OCI-LY3 (cell line): ENCODE results near the gene ACOT9.

ENCODE experiments used
- H2AFZ ChIP-seq: fragments of 200-600, 300-600 bp; shearing (Covaris generic); 2 replicates; pipeline ENCODE4 v1.6.0; 2014; ENCODE audit warnings: antibody characterized with exemption, low read depth, low read length
- H3K27ac ChIP-seq: fragments of 200-600, 300-600 bp; sonication (generic); 2 replicates; pipeline ENCODE4 v1.5.1; 2014; ENCODE audit warnings: mild to moderate bottlenecking, low read length, moderate library complexity, mixed read lengths
- H3K27me3 ChIP-seq: fragments of 200-600, 300-600 bp; sonication (generic); 2 replicates; pipeline ENCODE4 v1.6.1; 2014; ENCODE audit warnings: low read depth, low read length, mixed read lengths
- H3K36me3 ChIP-seq: fragments of 200-600, 300-600 bp; sonication (generic); replicated peaks from 2 replicates; pipeline ENCODE3; 2014; ENCODE audit warnings: low read depth, low read length, mixed read lengths
- H3K4me1 ChIP-seq: fragments of 300-600, 200-600 bp; sonication (generic); 2 replicates; pipeline ENCODE4 v1.6.1; 2014; ENCODE audit warnings: low read length, mixed read lengths
- H3K4me2 ChIP-seq: fragments of 200-600, 300-600 bp; sonication (generic); 2 replicates; pipeline ENCODE4 v1.6.1; 2014; ENCODE audit warnings: low read length, mixed read lengths
- H3K4me3 ChIP-seq: fragments of 300-600, 200-600 bp; sonication (generic); 2 replicates; pipeline ENCODE4 v1.5.1; 2014; ENCODE audit warnings: antibody characterized with exemption, mild to moderate bottlenecking, low read length, moderate library complexity
- H3K79me2 ChIP-seq: fragments of 300-600, 200-600 bp; shearing (Covaris generic); 2 replicates; pipeline ENCODE4 v1.6.1; 2014; ENCODE audit warnings: mild to moderate bottlenecking, low read length, mixed read lengths
- H3K9ac ChIP-seq: fragments of 300-600, 200-600 bp; shearing (Covaris generic); 2 replicates; pipeline ENCODE4 v1.6.0; 2014; ENCODE audit warnings: mild to moderate bottlenecking, low read length, moderate library complexity
- H3K9me3 ChIP-seq: fragments of 200-600, 300-600 bp; shearing (Covaris generic); 2 replicates; pipeline ENCODE4 v1.6.1; 2014; ENCODE audit warnings: low read length, mixed read lengths; ENCODE audit not compliant: insufficient read depth
- H4K20me1 ChIP-seq: fragments of 200-600, 300-600 bp; sonication (generic); 2 replicates; pipeline ENCODE4 v1.6.1; 2016; ENCODE audit warnings: low read length, mixed read lengths; ENCODE audit not compliant: insufficient read depth
- EZH2phosphoT487 ChIP-seq: fragments of 200-600 bp; shearing (Covaris generic); IDR thresholded peaks from 2 replicates; pipeline ENCODE4 v1.6.1; 2018; ENCODE audit warnings: antibody characterized with exemption, mixed run types, low read depth
- TF ChIP-seq, protein P1 (sequence below): fragments of 200-600, 300-600 bp; sonication (generic); IDR thresholded peaks from 2 replicates; pipeline ENCODE4 v1.5.1; 2014; ENCODE audit warnings: antibody characterized with exemption, low read length, low read depth

The ACOT9 gene

DNA sequence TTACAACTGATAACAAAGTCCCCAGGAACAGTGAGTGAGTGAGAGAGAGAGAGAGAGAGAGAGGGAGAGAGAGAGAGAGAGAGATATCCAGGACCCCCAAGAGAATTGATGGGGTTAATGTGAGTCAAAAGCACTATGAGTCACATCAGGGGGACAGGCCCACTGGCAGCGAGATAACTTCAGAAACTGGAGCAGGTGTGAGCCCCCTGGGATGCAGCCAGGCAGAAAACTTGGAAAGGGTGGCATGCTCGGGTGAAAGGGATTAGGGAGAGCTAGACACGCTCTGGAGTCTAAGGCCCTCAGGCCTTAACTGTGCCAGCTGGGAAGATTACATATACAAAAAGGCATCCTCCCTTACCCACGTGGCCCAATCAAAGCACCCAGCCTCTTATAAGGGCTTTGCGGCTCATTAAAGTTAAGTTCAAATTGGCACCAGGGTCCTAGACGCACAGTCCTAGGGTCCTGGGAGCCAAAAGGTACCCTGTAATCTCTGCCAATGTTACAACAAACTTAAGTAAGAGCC lies 841 bp downstream of the ACOT9 start:
- H3K4me1 ChIP-seq: peaks cover 15% of the 10 kb centered on the region
- peak overlapping the region; percentile 96 for H3K4me3 ChIP-seq
- H3K9me3 ChIP-seq: no peaks in the 10 kb centered on the region
- no peak overlapping the region for H2AFZ ChIP-seq
- TF ChIP-seq, protein P1, sequence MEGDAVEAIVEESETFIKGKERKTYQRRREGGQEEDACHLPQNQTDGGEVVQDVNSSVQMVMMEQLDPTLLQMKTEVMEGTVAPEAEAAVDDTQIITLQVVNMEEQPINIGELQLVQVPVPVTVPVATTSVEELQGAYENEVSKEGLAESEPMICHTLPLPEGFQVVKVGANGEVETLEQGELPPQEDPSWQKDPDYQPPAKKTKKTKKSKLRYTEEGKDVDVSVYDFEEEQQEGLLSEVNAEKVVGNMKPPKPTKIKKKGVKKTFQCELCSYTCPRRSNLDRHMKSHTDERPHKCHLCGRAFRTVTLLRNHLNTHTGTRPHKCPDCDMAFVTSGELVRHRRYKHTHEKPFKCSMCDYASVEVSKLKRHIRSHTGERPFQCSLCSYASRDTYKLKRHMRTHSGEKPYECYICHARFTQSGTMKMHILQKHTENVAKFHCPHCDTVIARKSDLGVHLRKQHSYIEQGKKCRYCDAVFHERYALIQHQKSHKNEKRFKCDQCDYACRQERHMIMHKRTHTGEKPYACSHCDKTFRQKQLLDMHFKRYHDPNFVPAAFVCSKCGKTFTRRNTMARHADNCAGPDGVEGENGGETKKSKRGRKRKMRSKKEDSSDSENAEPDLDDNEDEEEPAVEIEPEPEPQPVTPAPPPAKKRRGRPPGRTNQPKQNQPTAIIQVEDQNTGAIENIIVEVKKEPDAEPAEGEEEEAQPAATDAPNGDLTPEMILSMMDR: no peak
- TF ChIP-seq EZH2phosphoT487: no peak
- peaks cover 52% of the 10 kb centered on the region for H3K79me2 ChIP-seq
- no peaks in the 10 kb centered on the region for H3K36me3 ChIP-seq
- H3K9ac ChIP-seq: peak overlapping the region; percentile 76
- peak overlapping the region; percentile 77 for H3K4me2 ChIP-seq
- H4K20me1 ChIP-seq: peaks cover 10% of the 10 kb centered on the region; the same call in 1 of the 2 replicates
- H3K27me3 ChIP-seq: no peaks in the 10 kb centered on the region
- peak overlapping the region; percentile 61 for H3K27ac ChIP-seq

DNA sequence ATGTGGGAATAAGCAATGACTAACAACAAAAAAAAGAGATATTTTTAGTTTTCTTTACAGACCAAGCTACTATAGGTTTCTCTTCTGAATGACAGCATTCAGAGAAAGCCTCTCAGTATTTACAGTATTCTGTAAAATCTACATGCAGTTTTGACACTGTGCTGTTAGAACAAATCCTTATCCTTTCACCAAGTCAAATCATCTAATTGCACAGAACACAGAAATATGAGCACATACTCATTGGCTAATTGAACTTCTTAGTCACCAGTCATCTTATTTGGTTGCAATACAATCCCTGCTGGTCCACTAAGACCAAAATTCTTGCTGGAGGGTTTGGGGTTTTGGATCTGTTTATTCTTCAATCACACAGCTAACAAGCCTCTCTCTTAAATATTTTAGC lies 5.7 kb downstream of the ACOT9 start:
- peaks cover 20% of the 10 kb centered on the region for H3K4me1 ChIP-seq
- peaks cover 64% of the 10 kb centered on the region for H3K79me2 ChIP-seq
- no peaks in the 10 kb centered on the region for H3K36me3 ChIP-seq
- H3K4me2 ChIP-seq: no peak overlapping the region
- H3K27me3 ChIP-seq: no peaks in the 10 kb centered on the region
- no peak overlapping the region for H2AFZ ChIP-seq
- TF ChIP-seq EZH2phosphoT487: no peak
- TF ChIP-seq, protein P1: no peak
- H3K9ac ChIP-seq: no peak overlapping the region
- no peak overlapping the region for H3K4me3 ChIP-seq
- no peak overlapping the region for H3K27ac ChIP-seq
- no peaks in the 10 kb centered on the region for H3K9me3 ChIP-seq
- peaks cover 10% of the 10 kb centered on the region for H4K20me1 ChIP-seq

DNA sequence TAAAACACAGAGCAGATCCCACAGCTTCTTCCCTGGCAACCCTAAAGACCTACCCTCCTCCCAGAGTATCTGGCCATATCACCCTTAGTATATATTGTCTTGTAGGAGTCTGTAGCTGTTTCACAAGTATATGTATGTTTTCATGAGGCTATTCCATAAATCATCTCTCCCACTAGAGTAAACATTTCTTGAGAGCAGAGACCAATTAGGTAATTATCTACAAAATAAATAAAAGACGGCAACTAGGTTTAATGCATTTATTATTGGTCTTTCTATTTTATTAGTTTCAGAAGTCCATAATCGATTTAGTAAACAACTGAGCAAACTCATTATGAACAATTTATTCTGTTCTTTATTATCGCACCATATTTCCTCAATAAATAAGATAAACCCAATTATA lies 7.0 kb downstream of the ACOT9 start:
- peaks cover 7% of the 10 kb centered on the region for H4K20me1 ChIP-seq

DNA sequence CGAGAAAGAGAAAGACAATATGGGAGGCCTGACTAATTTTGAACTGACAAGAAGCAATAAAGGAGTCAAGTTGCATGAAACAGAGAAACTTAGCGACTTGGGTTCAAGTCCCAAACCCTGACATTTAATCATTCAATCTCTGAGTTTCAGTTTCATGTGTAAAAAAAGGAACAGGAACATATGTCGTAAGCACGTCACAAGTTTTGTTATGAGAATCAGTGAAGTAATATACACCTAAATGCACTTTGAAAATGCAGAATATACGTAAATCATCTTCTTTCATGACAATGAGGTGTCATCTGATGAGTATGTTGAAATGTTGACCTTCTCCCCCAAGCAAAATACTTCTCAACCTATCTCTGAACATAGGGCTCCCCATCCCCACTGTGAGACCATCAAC lies 10.4 kb downstream of the ACOT9 start:
- Histone ChIP-seq H3K9ac (peak overlapping the region; percentile 18; the same call in 1 of the 2 replicates), H3K9me3 (no peaks in the 10 kb centered on the region), H3K27me3 (no peaks in the 10 kb centered on the region), H3K4me1 (peaks cover 29% of the 10 kb centered on the region), H3K27ac (peak overlapping the region; percentile 78), H3K4me3 (peak overlapping the region; percentile 65), H3K36me3 (peaks cover 15% of the 10 kb centered on the region), H3K79me2 (peaks cover 23% of the 10 kb centered on the region), H3K4me2 (peak overlapping the region; percentile 82), H2AFZ (no peak overlapping the region), H4K20me1 (peaks cover 4% of the 10 kb centered on the region)
- TF ChIP-seq EZH2phosphoT487: no peak
- TF ChIP-seq, protein P1: no peak

More for the DNA sequence above, 7.0 kb downstream of the ACOT9 start:
- Histone ChIP-seq H2AFZ (no peak overlapping the region), H3K4me3 (no peak overlapping the region), H3K4me2 (no peak overlapping the region), H3K9ac (no peak overlapping the region), H3K9me3 (no peaks in the 10 kb centered on the region), H3K27me3 (no peaks in the 10 kb centered on the region), H3K27ac (no peak overlapping the region), H3K36me3 (peaks cover 8% of the 10 kb centered on the region), H3K4me1 (peaks cover 27% of the 10 kb centered on the region), H3K79me2 (peaks cover 52% of the 10 kb centered on the region)
- TF ChIP-seq, protein P1: no peak
- no peak for TF ChIP-seq EZH2phosphoT487
